HG03108 (cell line): ENCODE results near the gene MACROD2.
"Not testable (repeated sequence)": the region's sequence is repeated elsewhere in the genome, so short reads cannot be mapped to it uniquely, and the experiment has no call there.

Source experiments
- ATAC-seq: cut with Tn5 transposase; IDR thresholded peaks from one replicate; pipeline ENCODE4 v1.9.1; 2021; ENCODE audit warnings: moderate library complexity; ENCODE audit not compliant: unreplicated experiment

The MACROD2 gene

DNA sequence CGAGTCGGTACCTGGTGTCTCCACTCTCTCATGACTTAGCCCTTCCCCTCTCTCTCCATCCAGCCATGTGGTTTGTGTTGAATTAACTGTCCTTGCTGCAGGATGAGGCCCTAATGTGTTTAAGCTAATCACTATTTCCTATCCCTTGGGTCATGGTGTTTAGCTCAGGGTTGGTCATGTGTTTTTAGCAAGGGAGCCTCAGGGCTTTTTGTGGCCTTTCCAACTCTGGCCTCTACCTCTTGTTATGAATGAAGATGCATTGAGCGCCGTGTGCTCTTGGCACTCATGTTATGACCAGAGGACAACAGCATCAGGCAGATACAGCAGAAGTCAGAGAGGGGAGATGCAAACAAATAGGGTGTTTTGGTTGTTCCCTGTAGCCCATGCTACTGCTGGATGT lies 1016.3 kb downstream of the MACROD2 start:
- ATAC-seq: no peak

GRCh38 chr20:15012566-15012965 lies 1017.2 kb downstream of the MACROD2 start:
- no peak for ATAC-seq

GRCh38 chr20:15016875-15017274 lies 1021.6 kb downstream of the MACROD2 start:
- not testable (repeated sequence) for ATAC-seq

DNA sequence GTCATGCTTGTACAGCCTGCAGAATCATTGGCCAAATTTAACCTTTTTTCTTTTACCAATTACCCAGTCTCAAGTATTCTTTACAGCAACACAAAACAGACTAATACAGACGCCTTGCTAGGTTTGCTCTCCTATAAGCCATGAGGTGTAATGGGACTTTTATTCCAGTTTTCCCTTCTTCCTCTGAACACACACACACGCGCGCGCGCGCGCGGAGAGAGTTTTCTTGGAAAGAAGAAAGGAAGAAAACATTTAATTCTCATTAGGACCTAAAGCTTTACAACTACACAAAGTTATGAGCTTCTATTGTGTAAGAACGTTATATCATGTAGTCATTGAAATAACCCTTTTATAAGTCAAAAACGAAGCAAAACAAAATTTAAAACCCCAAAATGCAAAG lies 1023.6 kb downstream of the MACROD2 start:
- ATAC-seq: no peak

DNA sequence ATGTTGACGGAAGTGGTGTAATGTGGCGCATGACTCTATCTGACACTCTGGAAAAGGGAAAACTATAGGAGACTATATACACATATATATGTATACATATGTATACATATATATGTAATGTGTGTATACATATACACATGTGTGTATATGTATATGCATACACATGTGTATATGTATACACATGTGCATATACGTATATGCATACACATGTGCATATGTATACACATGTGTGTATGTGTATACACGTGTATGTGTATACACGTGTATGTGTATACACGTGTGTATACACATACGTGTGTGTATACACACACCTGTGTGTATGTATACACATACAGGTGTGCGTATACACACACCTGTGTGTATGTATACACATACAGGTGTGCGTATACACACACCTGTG lies 1025.5 kb downstream of the MACROD2 start:
- ATAC-seq: no peak

- no peak for ATAC-seq
Observed at GRCh38 chr20:15022921-15023320, 1027.6 kb downstream of the MACROD2 start.

DNA sequence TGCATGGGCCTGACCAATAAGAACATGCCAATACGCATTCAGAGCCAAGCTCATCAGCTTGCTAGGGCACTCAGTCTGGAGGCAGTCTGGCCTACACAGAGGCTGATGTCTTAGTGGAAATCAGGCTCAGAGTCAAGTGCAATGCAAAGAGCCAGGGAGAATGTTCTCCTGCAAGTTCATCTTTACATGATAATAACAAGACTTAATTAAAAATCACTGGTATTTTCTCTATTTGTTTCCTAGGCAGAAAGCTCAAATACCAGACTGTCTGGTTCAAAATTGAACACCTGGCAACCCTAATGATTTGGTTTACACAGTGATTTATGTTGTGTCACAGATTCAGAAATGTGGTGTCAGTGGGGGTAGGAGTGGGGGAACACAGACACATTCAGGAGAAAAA lies 1031.4 kb downstream of the MACROD2 start:
- no peak for ATAC-seq

- no peak for ATAC-seq
Observed at GRCh38 chr20:15030826-15031225, 1035.5 kb downstream of the MACROD2 start.

DNA sequence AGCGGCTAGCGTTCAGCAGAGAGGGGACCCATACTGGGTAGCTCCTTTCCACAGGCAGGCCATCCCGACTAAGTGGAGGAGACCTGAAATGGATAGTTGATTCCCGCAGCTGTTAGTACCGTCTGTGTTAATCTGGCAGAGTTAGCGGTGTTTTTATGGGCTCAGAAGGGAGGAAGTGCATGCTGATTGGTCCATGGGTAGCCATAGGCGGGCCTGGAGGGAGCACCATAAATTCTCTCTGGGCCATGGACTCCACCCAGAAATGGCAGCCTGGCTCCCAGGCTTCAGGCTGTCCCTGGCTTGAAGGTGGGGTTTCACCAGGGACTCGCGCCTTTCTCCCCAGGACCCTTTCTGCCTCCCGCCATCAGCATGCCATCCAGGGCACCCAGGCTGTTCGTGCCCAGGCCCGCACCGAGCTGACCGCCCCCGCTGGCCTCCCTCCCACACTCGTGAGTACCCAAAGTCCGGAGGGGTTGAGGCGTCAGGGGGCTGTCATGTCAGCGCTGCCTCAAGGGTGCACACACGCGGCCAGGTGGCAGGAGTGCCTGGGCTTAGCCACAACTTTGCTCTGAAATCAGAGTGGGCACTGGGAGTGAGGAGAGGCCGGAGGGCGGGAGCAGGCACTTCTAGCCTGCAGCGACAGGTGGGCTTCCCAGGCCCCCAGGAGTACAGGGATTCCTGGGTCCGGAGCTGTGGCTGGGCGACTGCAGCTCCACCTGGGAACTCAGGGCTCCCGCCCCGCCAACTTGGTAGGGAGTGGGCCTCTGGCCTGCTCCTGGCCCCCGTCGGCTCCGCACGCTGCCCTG lies 1036.4 kb downstream of the MACROD2 start:
- ATAC-seq: no peak

GRCh38 chr20:15032352-15032622 lies 1037.0 kb downstream of the MACROD2 start:
- no peak for ATAC-seq

DNA sequence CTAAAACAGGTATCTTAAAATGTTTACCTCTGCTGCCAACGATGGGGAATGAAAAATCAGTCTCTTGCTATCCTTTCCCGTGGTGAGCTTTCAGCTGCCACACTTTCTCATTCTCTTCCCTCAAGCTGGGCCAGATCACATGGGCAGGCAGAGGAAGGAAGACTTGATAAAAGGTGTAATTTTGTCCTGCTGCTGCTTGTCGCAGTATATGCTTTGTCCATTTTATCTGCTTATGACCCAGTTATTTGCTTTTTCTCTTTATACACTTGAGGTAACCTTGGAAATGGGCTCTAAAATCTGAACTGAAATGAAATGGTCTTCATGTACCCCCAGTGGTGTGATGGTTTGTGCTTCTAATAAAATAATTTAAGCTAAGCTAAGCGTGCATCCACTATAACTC lies 1038.0 kb downstream of the MACROD2 start:
- ATAC-seq: no peak

GRCh38 chr20:15033891-15034290 lies 1038.6 kb downstream of the MACROD2 start:
- ATAC-seq: no peak

GRCh38 chr20:15036948-15037347 lies 1041.6 kb downstream of the MACROD2 start:
- ATAC-seq: no peak

- no peak for ATAC-seq
Observed at GRCh38 chr20:15039088-15039752, 1043.9 kb downstream of the MACROD2 start.

DNA sequence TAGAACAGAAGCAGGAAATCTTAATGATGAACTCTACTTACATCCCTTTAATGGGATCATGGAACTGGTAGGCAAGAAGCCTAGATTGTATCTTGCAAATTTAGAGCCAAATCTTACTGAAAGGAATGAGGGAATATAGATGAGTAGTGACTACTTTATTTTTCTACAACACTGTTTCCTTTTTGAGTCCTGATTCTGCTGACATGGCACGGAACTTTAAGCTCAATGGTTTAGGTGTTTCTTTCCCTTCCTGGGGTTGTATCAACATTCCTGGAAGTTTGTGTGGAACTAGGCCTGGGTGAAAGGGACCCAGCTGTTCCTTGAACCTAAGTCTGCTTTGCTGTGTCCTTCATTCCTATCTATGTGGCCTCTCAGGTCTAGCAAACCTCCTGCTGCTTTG lies 1047.4 kb downstream of the MACROD2 start:
- no peak for ATAC-seq

DNA sequence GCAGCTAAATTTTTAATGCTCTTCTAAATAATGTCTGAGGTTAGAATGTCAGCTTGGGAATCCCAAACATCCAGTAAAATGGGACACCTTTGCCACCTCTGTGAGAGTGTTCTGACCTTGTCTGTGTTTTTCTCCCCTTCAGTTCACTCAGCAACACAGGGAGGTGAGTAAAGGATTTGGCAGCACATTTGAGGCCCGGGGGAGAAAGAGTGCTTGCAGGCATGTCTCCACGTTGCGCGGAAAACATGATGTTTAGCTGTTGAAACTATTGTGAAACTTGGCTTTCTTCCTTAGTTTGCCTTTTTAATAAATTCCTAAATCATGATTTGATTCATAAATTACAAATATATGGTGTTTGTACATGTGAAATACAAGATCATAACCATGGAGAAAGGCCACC lies 1049.9 kb downstream of the MACROD2 start:
- ATAC-seq: no peak

- no peak for ATAC-seq
Observed at GRCh38 chr20:15047042-15047441, 1051.7 kb downstream of the MACROD2 start.

GRCh38 chr20:15047601-15048000 lies 1052.3 kb downstream of the MACROD2 start:
- no peak for ATAC-seq

DNA sequence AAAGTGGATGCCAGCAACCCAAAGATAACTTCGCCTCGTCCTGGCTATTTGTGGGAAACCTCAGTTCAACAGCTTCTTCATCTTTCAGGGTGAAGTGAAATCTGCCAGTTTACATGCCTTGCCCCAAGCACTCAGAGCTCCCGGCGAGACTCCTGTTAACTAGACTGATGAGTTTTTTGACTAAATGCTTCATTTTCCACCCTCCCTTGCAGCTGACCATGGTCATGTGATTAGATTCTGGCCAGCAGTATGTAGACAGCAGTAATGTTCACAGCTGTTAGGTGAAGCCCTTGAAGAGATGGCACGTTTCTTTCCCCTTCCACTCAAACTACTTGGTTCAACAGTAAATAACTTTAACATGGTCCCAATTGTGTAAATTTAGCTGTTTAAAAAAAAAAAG lies 1060.9 kb downstream of the MACROD2 start:
- ATAC-seq: no peak

GRCh38 chr20:15058841-15059240 lies 1063.5 kb downstream of the MACROD2 start:
- ATAC-seq: no peak

DNA sequence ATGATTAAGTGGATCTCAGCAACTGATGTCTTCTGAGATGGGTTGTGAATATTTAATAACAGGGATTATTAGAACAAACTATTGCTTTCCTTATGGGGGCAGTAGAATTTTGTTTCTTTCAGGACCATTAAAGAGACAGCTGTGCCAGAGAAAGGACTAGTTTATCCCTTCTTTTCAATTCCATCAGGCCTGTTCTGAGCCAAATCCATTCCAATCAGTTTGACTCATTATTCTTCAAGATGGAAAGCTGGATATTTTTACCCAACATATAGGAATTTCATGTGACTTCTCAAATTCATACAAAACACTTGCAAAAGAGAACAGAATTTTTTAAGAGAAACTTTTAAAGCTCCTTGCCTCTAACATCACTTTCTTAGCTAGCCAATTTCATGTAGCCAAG lies 1064.1 kb downstream of the MACROD2 start:
- no peak for ATAC-seq

GRCh38 chr20:15060265-15061060 lies 1065.1 kb downstream of the MACROD2 start:
- ATAC-seq: no peak
